ENCODE measurements around the gene TMEM203.

Gene TMEM203

GRCh38 chr9:137228968-137229896 lies 23.8 kb upstream of the TMEM203 start:
- DNase-seq: no peak

GRCh38 chr9:137228506-137228967 lies 23.1 kb upstream of the TMEM203 start:
- no peak for DNase-seq

- DNase-seq: no peak
These were observed 22.5 kb upstream of the TMEM203 start for GRCh38 chr9:137227853-137228505.

- no peak for DNase-seq
These were observed 21.8 kb upstream of the TMEM203 start, which contains the start of gene RNF224 for GRCh38 chr9:137227054-137227852. Gene RNF224 (plus strand): TSS chr9:137227502. CDS start chr9:137228336, 834 bp downstream.

GRCh38 chr9:137226338-137227053 lies 21.0 kb upstream of the TMEM203 start:
- DNase-seq: no peak

- no peak for DNase-seq
These were observed 20.4 kb upstream of the TMEM203 start for GRCh38 chr9:137225699-137226331.

- no peak for DNase-seq
These were observed 19.6 kb upstream of the TMEM203 start, which contains the start of gene CYSRT1 for GRCh38 chr9:137224830-137225694. Gene CYSRT1 (plus strand): TSS chr9:137225174. CDS start chr9:137225622, 448 bp downstream.

- no peak for DNase-seq
These were observed 17.9 kb upstream of the TMEM203 start for GRCh38 chr9:137223078-137223970.

GRCh38 chr9:137222190-137223077 lies 17.0 kb upstream of the TMEM203 start, which contains the start of gene RNF208:
Gene RNF208 (minus strand): TSS chr9:137222240. CDS start chr9:137221212, 1,028 bp downstream.
- DNase-seq: no peak

GRCh38 chr9:137221506-137222111 lies 16.2 kb upstream of the TMEM203 start:
- no peak for DNase-seq

- DNase-seq: no peak
These were observed 15.7 kb upstream of the TMEM203 start for GRCh38 chr9:137221095-137221505.

- DNase-seq: no peak
These were observed 15.1 kb upstream of the TMEM203 start for GRCh38 chr9:137220317-137221094.

GRCh38 chr9:137219757-137220316 lies 14.4 kb upstream of the TMEM203 start:
- no peak for DNase-seq

- DNase-seq: no peak
These were observed 13.4 kb upstream of the TMEM203 start for GRCh38 chr9:137218754-137219271.

- DNase-seq: no peak
These were observed 12.8 kb upstream of the TMEM203 start for GRCh38 chr9:137218212-137218753.
